ENCODE results near the gene CDKN3.

Gene CDKN3, protein sequence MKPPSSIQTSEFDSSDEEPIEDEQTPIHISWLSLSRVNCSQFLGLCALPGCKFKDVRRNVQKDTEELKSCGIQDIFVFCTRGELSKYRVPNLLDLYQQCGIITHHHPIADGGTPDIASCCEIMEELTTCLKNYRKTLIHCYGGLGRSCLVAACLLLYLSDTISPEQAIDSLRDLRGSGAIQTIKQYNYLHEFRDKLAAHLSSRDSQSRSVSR

GRCh38 chr14:54396493-54397335 is at the start of gene CDKN3:
CDKN3 (plus strand) TSS chr14:54397007; CDS start chr14:54397069, 62 bp downstream.
- DNase-seq = peak; percentile 97

DNA sequence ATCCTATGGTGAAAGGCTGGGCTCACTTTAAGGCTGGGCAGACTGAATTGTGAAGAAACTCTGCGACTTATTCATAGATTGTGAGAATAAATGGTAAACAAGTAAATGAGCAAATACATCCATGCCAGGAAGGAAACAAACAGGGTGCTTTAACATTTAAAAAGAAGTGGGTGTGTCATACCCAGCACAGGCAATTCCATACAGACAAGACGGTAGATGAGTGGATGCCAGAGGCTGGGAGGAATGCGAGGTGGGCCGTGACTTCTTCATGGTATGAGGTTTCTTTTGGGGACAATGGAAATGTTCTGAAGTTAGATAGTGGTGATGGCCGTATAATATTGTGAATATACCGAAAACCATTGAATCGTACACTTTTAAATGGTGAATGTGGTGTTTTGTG is 49.8 kb upstream of the CDKN3 start:
- no peak for DNase-seq

DNA sequence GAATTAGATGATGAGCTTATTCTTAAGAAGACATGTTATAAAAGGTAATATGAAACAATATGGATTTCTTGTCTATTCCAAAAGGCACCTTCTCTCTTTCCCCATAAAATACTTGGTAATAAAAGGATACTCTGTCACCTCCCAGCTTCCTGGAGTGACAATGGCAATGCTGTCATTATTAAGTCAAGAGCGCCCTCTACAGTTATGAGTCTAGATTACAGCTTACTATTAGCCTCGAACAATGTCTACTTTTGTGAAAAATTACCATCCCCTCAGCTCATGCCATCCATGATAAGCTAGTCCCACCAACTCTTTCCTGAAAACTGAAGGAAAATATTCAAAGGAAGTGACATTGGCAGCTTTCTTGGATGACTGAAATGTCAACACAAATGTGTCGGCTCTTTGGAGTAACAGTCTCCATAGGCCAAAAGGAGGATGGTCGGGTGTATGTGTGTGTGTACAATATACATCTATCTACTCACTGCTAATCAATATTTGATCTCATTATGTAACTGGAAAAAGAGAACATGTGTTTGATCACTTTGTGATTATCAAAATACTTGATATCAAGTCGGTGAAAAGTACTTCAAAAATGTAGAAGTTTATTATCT is 48.7 kb upstream of the CDKN3 start:
- peak; percentile 90 for DNase-seq

DNA sequence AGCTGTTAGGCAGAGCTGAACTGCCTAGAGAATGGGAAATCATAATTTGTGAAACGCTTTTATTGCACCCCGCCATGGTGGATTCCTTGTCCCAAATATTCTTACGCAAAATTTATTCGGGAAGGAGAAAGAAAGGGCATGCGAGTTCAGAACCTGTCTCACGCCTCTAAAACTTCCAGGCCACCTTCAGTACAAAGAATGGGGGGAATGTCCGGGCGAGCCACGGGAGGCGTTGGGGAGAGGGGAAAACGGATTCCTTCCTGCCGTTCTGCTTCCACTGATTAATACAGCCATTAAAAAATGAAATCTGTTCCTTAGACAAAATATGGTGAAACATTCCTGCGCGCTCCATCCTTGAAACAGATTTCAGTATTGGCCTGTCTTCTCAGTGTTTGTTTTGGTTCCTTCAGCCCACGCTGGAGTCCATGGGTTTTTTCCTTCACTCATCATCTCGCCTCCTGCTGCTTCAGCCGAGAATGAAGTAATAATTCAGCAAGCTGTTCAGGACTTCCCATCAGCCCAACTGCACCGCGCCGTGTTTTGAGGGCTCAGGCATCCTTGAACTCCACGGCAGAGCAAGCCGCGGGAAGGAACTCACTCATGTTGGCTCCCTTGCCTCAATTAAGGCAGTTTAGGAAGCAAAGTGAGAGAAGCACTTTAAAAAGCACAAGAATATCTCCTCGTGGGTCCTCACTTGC is 47.7 kb upstream of the CDKN3 start:
- no peak for DNase-seq

DNA sequence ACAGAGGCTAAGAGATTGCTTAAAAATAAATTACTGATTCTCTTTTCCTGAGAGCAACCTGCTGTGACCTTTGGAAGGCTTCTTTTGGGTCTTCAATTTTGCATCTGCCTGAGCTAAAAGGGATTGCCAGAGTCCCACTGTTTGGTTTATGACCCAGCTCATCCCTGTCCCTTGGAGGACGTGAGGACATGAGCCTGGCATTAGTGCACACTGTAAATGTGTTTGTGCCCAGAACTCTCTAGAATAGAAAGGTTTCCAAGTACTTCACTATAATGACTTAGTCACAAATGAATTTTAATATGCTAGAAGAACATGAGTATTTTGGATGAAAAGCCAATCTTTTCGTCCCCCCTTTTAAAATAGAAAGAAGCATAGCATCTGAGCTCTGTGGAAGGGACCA is 47.1 kb upstream of the CDKN3 start:
- DNase-seq = no peak

DNA sequence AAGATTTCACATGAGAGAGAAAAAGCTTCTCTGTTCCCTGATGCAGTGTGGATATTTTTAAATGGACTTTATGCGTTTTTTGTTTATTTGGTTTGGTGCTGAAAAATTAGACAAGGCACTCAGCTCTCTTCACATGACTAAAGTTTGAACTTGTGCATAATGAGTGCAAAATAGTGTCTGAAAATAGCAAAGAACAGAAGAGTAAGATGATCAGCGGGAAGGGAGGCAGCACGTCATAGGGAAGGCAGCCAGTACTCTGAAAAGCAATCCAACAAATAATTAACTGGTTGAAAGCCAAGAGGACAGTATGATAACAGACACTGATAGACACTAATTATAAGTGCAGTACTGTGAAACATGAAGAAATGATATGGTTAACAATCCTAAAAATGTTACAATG is 46.6 kb upstream of the CDKN3 start:
- DNase-seq = no peak

DNA sequence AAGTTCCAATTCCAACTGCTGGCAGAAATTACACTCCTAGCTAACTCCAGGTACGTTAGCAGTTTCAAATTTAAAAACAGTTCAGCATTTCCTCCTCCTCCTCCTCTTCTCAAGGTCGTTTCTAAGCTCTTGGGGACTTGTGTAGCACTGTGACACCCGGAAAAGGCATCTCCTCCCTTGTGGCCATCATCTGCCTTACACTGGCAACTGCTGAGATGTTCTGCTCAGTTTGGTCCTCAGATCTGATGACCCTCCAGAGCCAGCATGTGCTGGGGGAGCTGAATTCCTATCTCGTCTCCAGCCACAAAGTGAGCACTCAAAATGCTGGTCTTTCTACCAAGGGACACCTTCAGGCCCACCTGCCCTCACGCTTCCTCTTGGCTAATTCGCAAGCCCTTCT is 43.5 kb upstream of the CDKN3 start:
- no peak for DNase-seq

DNA sequence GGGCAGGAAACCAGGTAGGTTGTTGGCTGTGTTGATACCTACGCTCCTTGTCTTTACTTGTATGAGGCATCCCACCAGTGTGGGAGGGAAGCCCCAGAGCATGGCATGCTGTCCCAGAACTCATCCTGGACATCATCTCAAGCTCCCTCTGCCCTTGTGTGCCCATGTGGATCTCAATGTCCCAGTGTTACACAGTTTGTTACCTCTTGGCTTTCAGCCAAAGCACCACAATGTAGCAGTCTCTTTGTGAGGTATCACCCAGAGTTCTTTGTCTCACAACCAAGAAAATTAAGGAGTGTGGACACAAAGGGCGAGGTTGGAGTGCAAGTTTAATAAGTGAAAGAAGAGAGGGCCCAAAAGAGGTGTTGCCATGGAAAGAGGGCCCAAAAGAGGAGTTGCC is 43.1 kb upstream of the CDKN3 start:
- no peak for DNase-seq

DNA sequence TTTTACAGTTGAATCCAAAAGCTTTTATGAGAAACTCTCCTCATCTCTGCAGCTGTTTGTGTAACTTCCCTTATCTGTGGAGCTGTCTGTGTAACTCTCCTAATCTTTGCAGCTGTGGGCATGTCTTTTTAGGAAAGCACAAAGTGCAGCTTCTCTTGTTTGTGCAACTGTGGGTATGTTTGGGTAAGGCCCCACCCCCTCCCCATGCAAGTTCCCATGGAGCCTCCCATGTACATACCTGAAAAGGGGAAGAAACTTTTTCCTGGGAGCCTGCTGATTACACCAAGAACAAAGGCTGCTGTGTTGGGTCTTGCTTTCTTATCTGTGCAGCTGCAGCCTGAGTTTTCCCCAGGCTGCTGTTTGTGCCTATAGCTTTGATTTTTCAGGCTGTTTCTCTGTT is 42.7 kb upstream of the CDKN3 start:
- no peak for DNase-seq

DNA sequence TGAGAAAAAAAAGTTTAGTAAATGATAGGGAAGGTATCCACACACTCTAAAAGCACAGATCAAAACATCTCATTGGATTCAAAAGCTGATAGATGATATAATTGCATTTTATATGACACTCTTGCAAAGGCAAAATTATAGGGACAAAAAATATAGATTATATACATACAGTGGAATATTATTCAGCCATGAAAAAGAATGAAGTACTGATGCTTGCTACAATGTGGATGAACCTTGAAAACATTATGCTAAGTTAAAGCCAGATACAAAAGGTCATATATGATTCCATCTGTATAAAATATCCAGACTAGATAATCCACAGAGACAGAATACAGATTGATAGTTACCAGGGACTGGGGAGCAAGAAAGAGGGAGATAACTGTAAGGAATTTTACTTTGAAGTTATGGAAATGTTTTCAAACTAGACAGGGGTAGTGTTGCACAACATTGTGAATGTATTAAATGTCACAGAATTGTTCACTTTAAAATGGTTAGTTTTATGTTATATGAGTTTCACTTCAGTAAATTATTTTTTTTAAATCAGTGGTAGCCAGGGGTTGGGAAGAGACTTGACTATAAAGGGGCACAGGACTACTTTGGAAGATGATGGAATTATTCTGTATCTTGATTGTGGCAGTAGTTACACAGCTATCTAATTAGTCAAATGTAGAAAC is 41.7 kb upstream of the CDKN3 start:
- DNase-seq = no peak

DNA sequence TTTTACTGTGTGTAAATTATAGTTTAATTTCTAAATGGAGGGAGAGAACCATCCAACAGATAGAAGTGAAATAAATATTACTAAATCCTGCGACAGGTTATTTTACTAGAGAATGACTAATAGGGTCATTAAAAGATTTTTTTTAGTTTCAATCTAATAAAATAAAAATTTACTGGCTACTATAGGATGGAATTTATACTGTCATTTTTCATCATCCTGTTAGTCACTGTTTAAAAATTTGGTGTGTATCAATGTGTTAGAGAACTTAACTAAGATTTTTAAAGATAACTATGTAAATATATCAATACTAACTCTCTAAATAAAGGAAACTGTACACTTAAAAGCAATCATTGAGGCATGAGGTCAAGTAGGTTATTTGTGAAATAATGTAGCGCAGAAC is 41.1 kb upstream of the CDKN3 start:
- DNase-seq = no peak

GRCh38 chr14:54356172-54356571 is 40.6 kb upstream of the CDKN3 start:
- no peak for DNase-seq

DNA sequence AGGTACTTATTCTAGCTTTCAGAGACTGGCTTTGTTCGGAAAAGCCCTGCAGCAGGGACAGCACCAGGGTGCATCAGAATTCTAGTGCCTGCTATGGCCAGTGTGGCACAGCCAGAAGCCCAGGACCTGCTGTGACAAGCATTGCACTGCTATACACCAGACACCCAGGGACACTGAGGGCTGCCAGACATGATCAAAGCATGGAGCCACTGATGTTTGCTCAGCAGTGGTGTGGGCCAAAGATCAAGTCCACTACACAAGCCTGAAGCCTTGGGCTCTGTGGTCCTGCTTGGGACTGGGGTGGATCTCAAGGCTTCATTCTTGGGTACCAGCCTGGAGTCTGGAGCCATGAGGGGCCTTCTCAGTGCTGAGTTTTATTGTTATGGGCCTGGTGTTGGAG is 36.1 kb upstream of the CDKN3 start:
- no peak for DNase-seq

GRCh38 chr14:54362089-54362504 is 34.7 kb upstream of the CDKN3 start:
- DNase-seq = no peak

DNA sequence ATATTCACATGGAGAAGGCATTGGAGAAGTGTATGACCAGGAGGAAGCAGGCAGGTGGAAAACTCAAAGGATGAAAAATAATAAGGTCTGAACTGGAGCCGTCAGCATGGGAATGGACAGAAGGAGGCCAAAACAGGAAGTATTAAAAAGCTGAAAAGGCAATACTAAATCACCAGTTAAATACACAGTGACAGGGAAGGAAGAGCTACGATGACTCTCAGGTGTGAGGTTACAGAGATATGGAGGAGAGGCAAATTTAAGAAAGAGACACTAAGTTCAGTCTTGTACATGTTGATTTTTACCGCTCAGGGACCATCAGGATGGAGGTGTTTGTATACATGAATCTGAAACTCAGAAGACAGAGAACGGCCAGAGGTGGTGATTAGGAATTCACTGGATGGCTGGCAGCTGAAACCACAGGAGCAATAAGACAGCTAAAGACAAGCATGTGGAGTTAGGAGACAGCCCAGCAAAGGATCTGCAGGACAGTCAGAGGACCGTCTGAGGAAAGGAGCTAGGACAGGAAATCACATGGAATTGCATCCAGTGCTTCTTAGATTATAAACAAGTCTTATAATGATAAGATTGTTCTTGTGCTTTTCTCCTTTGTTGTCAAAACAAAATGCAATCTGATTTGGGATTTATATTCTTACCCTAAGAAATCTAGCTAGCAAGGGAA is 33.9 kb upstream of the CDKN3 start:
- no peak for DNase-seq

DNA sequence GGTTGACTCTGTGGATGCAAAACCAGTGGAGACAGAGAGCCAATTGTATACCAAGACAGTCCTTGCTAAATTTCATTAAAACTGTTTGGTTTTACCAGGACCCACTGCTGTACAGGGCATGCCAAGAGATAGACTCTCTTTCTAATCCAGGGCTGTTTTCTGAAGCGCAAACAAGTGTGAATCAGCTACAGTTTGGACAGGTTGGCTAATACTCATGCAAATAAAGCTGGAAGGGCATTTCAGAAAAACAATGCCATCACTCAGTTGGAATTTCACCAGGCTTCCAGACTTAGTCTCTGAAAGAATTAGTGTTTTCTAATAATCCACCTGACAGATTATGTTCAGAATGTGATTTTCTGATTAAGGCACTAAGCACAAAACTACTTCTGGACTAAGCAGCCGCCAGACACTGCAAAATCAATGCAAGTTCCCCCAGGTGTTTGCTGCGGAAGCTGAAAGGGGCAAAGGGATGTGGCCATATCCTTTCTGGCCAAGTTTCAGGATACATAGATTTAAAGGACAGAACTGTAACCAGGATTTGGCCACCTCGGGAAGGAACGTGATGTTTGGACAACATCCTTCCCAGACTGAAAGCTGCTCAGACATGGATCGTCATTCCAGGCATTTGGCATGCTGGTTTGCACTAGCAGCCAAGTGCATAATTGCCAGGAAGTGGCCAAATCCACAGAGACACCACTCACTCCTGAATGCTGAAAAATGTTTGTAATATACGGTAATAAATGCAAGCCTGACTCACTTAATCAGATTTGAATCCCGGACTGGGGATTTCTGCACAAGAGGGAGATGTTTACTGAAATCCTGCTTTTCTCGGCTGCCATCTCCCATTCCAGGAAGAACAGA is 32.0 kb upstream of the CDKN3 start:
- no peak for DNase-seq

DNA sequence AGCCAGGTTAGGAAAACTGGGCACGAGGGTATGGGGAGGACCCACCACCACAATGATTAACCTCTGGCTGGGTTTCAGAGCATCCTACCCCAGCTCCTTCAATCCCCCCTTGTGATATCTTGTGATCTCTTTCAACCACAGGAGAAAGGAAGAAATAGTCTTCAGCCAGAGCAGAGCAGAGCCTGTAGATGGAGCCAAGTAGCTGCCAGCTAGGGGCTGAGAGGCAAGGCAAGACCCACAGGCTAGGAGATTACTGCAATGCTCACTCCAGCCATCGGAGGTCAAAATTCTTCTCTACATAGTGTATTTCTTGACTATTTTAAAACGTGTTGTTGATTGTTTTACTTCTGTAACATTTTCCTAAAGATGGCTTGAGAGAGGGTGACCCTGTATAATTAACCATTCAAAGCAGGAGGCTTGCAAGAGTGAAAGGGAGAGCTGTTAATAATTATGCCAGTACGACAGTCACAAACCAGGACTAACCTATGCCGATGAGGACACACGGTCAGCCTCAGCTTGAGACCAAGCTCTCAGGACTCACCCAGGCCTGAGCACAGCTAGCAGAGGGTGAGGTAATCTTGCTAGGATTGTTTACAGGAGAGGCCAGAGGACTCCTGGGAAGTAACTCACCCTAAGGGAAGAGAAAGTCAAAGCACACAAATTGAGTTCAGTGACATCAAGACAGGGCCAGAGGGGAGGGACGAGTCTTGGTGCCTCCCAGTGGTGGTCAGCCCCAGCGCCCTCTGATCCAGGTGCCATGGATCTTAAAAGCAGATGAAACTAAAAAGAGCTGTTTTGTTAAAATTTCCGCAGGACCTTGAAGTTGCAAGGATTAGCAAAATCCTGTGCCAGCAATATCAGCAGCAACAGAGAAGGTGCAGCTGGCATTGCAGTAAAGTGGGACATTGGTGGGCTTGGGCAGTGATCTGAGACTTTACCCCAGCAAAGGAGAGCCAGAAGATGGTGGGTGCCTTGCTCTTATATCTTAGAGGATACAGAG is 29.8 kb upstream of the CDKN3 start:
- no peak for DNase-seq

GRCh38 chr14:54368291-54368690 is 28.5 kb upstream of the CDKN3 start:
- no peak for DNase-seq

- no peak for DNase-seq
Observed at GRCh38 chr14:54369343-54369742, 27.5 kb upstream of the CDKN3 start.
